Measurements from ENCODE around the gene TRIM69. TPM values are rescaled to one million over a fixed set of nuclear protein-coding genes. Genes with fewer than 3 reads are reported as not detected.
"Not testable (repeated sequence)": the region's sequence is repeated elsewhere in the genome, so short reads cannot be mapped to it uniquely, and the experiment has no call there.

Gene TRIM69
- polyA plus RNA-seq, 1 donor from 2014 or later = 38.3 TPM

- no peak overlapping the region for H3K9ac ChIP-seq (ENCODE audit: low read length)
- H3K36me3 ChIP-seq (ENCODE audit: insufficient read depth, low read length) = no peaks in the 10 kb centered on the region
- no peaks in the 10 kb centered on the region for H3K9me2 ChIP-seq (ENCODE audit: insufficient read depth, low read length)
- H4K20me1 ChIP-seq (ENCODE audit: insufficient read depth) = no peaks in the 10 kb centered on the region
- H3K27ac ChIP-seq (ENCODE audit: low read length) = peak overlapping the region; percentile 84
- no peaks in the 10 kb centered on the region for H3F3A ChIP-seq (ENCODE audit: insufficient read depth, low read length, poor library complexity, severe bottlenecking)
- no peak overlapping the region for H3K4me2 ChIP-seq (ENCODE audit: low read length)
- TF ChIP-seq, protein P1, sequence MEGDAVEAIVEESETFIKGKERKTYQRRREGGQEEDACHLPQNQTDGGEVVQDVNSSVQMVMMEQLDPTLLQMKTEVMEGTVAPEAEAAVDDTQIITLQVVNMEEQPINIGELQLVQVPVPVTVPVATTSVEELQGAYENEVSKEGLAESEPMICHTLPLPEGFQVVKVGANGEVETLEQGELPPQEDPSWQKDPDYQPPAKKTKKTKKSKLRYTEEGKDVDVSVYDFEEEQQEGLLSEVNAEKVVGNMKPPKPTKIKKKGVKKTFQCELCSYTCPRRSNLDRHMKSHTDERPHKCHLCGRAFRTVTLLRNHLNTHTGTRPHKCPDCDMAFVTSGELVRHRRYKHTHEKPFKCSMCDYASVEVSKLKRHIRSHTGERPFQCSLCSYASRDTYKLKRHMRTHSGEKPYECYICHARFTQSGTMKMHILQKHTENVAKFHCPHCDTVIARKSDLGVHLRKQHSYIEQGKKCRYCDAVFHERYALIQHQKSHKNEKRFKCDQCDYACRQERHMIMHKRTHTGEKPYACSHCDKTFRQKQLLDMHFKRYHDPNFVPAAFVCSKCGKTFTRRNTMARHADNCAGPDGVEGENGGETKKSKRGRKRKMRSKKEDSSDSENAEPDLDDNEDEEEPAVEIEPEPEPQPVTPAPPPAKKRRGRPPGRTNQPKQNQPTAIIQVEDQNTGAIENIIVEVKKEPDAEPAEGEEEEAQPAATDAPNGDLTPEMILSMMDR (IDR thresholded peaks at IDR 0.05; ENCODE audit: poor library complexity, severe bottlenecking) = no peak
- no peak for TF ChIP-seq EP300 (conservative IDR thresholded peaks at IDR 0.05; ENCODE audit: poor library complexity, severe bottlenecking)
- TF ChIP-seq EZH2 (IDR thresholded peaks at IDR 0.05; ENCODE audit: borderline replicate concordance, insufficient read depth, low read length, poor library complexity, severe bottlenecking) = no peak
- no peak for TF ChIP-seq MXI1 (conservative IDR thresholded peaks at IDR 0.05; ENCODE audit: poor library complexity, severe bottlenecking)
- no peak for TF ChIP-seq POLR2AphosphoS5 (IDR thresholded peaks at IDR 0.05)
- TF ChIP-seq, protein P2, sequence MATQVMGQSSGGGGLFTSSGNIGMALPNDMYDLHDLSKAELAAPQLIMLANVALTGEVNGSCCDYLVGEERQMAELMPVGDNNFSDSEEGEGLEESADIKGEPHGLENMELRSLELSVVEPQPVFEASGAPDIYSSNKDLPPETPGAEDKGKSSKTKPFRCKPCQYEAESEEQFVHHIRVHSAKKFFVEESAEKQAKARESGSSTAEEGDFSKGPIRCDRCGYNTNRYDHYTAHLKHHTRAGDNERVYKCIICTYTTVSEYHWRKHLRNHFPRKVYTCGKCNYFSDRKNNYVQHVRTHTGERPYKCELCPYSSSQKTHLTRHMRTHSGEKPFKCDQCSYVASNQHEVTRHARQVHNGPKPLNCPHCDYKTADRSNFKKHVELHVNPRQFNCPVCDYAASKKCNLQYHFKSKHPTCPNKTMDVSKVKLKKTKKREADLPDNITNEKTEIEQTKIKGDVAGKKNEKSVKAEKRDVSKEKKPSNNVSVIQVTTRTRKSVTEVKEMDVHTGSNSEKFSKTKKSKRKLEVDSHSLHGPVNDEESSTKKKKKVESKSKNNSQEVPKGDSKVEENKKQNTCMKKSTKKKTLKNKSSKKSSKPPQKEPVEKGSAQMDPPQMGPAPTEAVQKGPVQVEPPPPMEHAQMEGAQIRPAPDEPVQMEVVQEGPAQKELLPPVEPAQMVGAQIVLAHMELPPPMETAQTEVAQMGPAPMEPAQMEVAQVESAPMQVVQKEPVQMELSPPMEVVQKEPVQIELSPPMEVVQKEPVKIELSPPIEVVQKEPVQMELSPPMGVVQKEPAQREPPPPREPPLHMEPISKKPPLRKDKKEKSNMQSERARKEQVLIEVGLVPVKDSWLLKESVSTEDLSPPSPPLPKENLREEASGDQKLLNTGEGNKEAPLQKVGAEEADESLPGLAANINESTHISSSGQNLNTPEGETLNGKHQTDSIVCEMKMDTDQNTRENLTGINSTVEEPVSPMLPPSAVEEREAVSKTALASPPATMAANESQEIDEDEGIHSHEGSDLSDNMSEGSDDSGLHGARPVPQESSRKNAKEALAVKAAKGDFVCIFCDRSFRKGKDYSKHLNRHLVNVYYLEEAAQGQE (IDR thresholded peaks at IDR 0.05; ENCODE audit: borderline replicate concordance) = no peak
- no peak for TF ChIP-seq SMC3 (conservative IDR thresholded peaks at IDR 0.05; ENCODE audit: poor library complexity)
- TF ChIP-seq RAD21 (conservative IDR thresholded peaks at IDR 0.05) = no peak
- no peak for TF ChIP-seq TAF1 (IDR thresholded peaks at IDR 0.05; ENCODE audit: low read depth)
- H3K4me3 ChIP-seq (ENCODE audit: low read length) = no peak overlapping the region
- peaks cover 11% of the 10 kb centered on the region for H3K79me2 ChIP-seq (replicated peaks; ENCODE audit: insufficient read depth, low read length)
- H2AFZ ChIP-seq (ENCODE audit: low read depth, low read length) = no peak overlapping the region
- no peaks in the 10 kb centered on the region for H3K27me3 ChIP-seq (ENCODE audit: insufficient read depth, low read depth, low read length)
- H3K9me3 ChIP-seq (ENCODE audit: low read length) = no peaks in the 10 kb centered on the region
These were observed 8.7 kb upstream of the TRIM69 start for GRCh38 chr15:44727485-44728231.

DNA sequence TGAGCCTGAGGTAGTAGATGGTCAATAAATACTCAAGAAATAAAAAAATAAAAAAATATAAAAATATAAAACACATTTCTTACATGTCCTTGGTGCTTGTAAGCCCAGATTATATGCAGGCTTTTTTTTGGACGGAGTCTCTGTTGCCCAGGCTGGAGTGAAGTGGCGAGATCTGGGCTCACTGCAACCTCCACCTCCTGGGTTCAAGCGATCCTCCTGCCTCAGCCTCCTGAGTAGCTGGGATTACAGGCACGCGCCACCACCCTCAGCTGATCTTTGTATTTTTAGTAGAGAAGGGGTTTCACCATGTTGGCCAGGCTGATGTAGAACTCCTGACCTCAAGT, 8.1 kb upstream of the TRIM69 start:
- H3K9me2 ChIP-seq (ENCODE audit: insufficient read depth, low read length); H3K36me3 ChIP-seq (ENCODE audit: insufficient read depth, low read length); H3K9me3 ChIP-seq (ENCODE audit: low read length); H3K27me3 ChIP-seq (ENCODE audit: insufficient read depth, low read depth, low read length); H4K20me1 ChIP-seq (ENCODE audit: insufficient read depth); H3F3A ChIP-seq (ENCODE audit: insufficient read depth, low read length, poor library complexity, severe bottlenecking): not testable (repeated sequence)
- Histone ChIP-seq H3K79me2 (replicated peaks; ENCODE audit: insufficient read depth, low read length) (peaks cover 11% of the 10 kb centered on the region), H3K4me3 (ENCODE audit: low read length) (peak overlapping the region; percentile 78), H3K27ac (ENCODE audit: low read length) (peak overlapping the region; percentile 84), H3K4me2 (ENCODE audit: low read length) (peak overlapping the region; percentile 58), H3K9ac (ENCODE audit: low read length) (peak overlapping the region; percentile 88), H2AFZ (ENCODE audit: low read depth, low read length) (peak overlapping the region; percentile 90)
